ENCODE results near the gene RAB20. TPM values are rescaled to one million over a fixed set of nuclear protein-coding genes. Genes with fewer than 3 reads are reported as not detected.
A peak's percentile ranks its signal among the peaks of the same experiment; 100 is the strongest.

RAB20 gene
- total RNA-seq, 1 donor from 2014 or later, result 17.7 TPM

DNA sequence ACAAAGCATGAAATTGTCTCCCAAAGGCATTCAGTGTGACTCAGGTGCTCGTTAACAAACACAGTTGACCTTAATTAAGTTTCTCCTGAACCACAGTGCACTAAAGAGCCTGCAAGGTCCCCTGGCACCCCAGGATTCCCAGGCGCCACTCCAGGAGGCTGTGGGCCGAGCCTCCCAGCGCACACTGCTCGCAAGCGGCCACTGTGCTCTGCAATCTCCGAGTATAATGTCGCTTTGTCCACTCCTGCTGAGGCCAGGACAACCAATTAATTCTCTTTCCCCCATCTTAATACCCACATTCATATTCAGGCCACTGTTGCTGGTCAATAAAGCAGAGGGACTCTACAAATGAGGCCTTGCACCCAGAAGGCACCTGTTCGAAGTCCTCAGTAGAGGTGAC, 8.8 kb downstream of the RAB20 start:
- no peak overlapping the region for H3K27ac ChIP-seq

DNA sequence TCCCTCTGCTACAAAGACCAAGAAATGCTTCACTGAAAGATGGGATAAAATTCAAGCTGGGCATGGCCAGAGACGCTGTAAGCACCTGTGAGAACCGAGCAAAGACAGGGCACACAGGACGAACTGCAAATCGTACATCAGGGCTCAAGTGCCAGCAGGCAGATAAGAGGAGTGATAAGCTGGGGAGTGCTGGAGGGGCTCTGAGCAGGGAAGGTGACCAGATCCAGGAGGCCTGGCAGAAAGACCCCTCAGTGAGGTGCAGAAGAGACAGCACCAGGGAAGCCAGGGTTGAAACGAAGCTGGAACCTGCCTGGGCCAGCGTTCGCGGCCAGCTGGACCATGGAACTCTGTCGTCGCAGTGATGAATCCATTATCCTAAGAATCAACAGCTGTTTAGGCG, 10.2 kb downstream of the RAB20 start:
- Histone ChIP-seq H3K4me3 (peak overlapping the region in 1 of 2 donors; percentile 33), H3K4me1 (peaks cover 0 to 2% of the 10 kb centered on the region in 2 donors), H3K27me3 (no peaks in the 10 kb centered on the region), H3K27ac (peak overlapping the region; percentile 28 to 72), H3K9me3 (no peaks in the 10 kb centered on the region), H3K36me3 (no peaks in the 10 kb centered on the region)
- DNase-seq (ENCODE audit: low spot score in 2 of 2), result no peak
- intact Hi-C loops (cut with DNase I), result no loop called here
- TF ChIP-seq, protein P1, sequence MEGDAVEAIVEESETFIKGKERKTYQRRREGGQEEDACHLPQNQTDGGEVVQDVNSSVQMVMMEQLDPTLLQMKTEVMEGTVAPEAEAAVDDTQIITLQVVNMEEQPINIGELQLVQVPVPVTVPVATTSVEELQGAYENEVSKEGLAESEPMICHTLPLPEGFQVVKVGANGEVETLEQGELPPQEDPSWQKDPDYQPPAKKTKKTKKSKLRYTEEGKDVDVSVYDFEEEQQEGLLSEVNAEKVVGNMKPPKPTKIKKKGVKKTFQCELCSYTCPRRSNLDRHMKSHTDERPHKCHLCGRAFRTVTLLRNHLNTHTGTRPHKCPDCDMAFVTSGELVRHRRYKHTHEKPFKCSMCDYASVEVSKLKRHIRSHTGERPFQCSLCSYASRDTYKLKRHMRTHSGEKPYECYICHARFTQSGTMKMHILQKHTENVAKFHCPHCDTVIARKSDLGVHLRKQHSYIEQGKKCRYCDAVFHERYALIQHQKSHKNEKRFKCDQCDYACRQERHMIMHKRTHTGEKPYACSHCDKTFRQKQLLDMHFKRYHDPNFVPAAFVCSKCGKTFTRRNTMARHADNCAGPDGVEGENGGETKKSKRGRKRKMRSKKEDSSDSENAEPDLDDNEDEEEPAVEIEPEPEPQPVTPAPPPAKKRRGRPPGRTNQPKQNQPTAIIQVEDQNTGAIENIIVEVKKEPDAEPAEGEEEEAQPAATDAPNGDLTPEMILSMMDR (IDR thresholded peaks at IDR 0.05), result no peak

More for the DNA sequence above, 8.8 kb downstream of the RAB20 start:
- Histone ChIP-seq H3K9me3 (no peaks in the 10 kb centered on the region), H3K4me3 (no peak overlapping the region), H3K4me1 (peaks cover 0 to 2% of the 10 kb centered on the region in 2 donors), H3K36me3 (peaks cover 0 to 12% of the 10 kb centered on the region in 2 donors), H3K27me3 (no peaks in the 10 kb centered on the region)
- no peak for DNase-seq (ENCODE audit: low spot score in 2 of 2)
- TF ChIP-seq, protein P1 (IDR thresholded peaks at IDR 0.05), result no peak
- intact Hi-C loops (cut with DNase I), result no loop called here

DNA sequence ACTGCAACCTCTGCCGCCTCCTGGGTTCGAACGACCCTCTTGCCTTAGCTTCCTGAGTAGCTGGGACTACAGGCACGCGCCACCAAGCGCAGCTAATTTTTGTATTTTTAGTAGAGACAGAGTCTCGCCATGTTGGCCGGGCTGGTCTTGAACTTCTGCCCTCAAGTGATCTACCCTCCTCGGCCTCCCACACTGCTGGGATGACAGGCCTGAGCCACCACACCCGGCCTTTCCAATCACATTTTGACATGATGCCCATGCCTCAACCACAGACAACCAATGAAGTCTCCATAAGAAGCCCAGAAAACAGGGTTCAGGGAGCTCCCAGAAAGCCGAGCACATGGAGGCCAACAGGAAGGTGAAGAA, 11.7 kb downstream of the RAB20 start:
- no peak for DNase-seq (ENCODE audit: low spot score in 2 of 2)
- Histone ChIP-seq H3K4me3 (no peak overlapping the region), H3K27ac (no peak overlapping the region), H3K27me3 (no peaks in the 10 kb centered on the region), H3K4me1 (peaks cover 0 to 2% of the 10 kb centered on the region in 2 donors), H3K36me3 (no peaks in the 10 kb centered on the region), H3K9me3 (no peaks in the 10 kb centered on the region)
- TF ChIP-seq, protein P1 (IDR thresholded peaks at IDR 0.05), result no peak
- intact Hi-C loops (cut with DNase I), result no loop called here

DNA sequence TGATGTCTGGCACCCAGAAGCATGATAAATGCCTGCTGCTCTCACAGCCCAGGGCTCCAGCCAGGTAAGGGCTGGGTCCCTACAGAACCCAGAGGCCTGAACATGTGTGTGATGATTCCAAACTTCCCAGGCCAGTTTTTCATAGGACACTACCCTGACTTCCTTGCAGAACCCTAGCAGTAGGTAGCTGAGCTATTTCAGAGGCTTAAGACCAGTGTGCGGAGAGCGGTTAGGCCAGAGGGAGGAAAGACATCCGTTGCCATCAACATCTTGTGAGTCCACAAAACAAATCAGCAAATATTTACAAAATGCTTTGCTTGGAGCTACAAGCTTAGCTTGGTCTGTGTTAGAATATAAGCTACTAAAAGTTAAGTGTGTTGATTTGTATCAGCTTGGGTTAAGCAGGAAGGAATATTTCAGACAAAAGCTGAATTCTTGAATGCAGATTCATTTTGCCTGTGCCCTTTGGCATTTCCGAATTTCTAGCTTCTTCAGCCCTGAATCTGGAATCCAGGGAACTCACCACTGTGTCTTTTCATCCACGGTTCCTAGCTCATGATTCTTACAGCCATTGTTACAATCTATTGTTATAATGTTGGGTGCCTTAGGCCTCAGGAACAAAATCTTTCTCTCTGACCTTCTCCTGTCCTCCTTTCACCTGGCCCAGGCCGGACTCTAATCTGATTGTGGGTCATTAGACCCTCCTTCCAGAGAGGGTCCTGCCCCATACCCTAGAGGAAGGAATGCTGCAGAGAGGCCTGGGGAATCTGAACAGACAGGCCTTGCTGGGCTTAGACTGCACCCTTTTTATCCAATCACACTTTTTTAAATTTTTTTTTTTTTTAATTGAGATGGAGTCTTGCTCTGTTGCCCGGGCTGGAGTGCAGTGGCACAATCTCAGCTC, 12.4 kb downstream of the RAB20 start:
- H3K4me1 ChIP-seq, result peaks cover 0 to 2% of the 10 kb centered on the region in 2 donors
- TF ChIP-seq, protein P1 (IDR thresholded peaks at IDR 0.05), result no peak
- H3K27me3 ChIP-seq, result no peaks in the 10 kb centered on the region
- H3K9me3 ChIP-seq, result no peaks in the 10 kb centered on the region
- no peaks in the 10 kb centered on the region for H3K36me3 ChIP-seq
- intact Hi-C loops (cut with DNase I), result no loop called here
- no peak overlapping the region for H3K27ac ChIP-seq
- DNase-seq (ENCODE audit: low spot score in 2 of 2), result no peak
- H3K4me3 ChIP-seq, result no peak overlapping the region

DNA sequence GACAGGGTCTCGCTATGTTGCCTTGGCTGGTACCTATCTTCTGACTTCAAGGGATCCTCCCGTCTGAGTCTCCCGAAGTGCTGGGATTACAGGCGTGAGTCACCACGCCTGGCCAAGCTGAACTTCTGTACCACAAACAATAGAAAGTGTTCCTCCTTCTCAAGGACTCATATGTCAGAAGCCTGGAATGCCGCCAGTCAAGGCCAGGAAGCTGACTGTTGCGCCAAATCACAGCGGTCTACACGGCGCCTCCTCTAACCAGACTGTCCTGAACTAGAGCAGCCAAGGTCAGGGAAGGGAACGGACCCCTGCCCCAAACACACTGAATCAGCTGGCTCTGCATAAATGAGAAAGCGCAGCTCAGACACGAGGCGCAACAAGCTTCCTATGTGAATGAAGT, 14.6 kb downstream of the RAB20 start:
- H3K4me3 ChIP-seq, result no peak overlapping the region
- H3K27ac ChIP-seq, result no peak overlapping the region
- no peaks in the 10 kb centered on the region for H3K27me3 ChIP-seq
- no peaks in the 10 kb centered on the region for H3K9me3 ChIP-seq
- TF ChIP-seq, protein P1 (IDR thresholded peaks at IDR 0.05), result no peak
- no peaks in the 10 kb centered on the region for H3K36me3 ChIP-seq
- intact Hi-C loops (cut with DNase I), result no loop called here
- H3K4me1 ChIP-seq, result peaks cover 0 to 8% of the 10 kb centered on the region in 2 donors
- peak; percentile 42 to 86 for DNase-seq (ENCODE audit: low spot score in 2 of 2)
